T-helper 2 cell treated with Interferon-gamma antibody and Interleukin-4, amounts not matched to agents 5 μg/mL and 100 μg/mL, for 36 hours (primary cell): ENCODE data around the gene TPSB2.
"Not testable (repeated sequence)": the region's sequence is repeated elsewhere in the genome, so short reads cannot be mapped to it uniquely, and the experiment has no call there.

Experiments
- DNase-seq: peaks from one replicate; pipeline ENCODE4 v3.0.0; 2021; ENCODE audit warnings: low spot score
- H3K27ac Mint-ChIP-seq: one replicate; pipeline ENCODE4 v1.8.0; 2021; ENCODE audit warnings: mild to moderate bottlenecking, mixed read lengths
- H3K27me3 Mint-ChIP-seq: one replicate; pipeline ENCODE4 v1.8.0; 2021; ENCODE audit warnings: low read depth, mixed read lengths
- H3K36me3 Mint-ChIP-seq: one replicate; pipeline ENCODE4 v1.8.0; 2021; ENCODE audit warnings: low read depth, mixed read lengths
- H3K4me1 Mint-ChIP-seq: one replicate; pipeline ENCODE4 v1.8.0; 2021; ENCODE audit warnings: low read depth, mixed read lengths
- H3K4me3 Mint-ChIP-seq: one replicate; pipeline ENCODE4 v1.8.0; 2022; ENCODE audit warnings: mild to moderate bottlenecking, moderate library complexity, mixed read lengths
- H3K9me3 Mint-ChIP-seq: one replicate; pipeline ENCODE4 v1.8.0; 2021; ENCODE audit warnings: mixed read lengths

Gene TPSB2

DNA sequence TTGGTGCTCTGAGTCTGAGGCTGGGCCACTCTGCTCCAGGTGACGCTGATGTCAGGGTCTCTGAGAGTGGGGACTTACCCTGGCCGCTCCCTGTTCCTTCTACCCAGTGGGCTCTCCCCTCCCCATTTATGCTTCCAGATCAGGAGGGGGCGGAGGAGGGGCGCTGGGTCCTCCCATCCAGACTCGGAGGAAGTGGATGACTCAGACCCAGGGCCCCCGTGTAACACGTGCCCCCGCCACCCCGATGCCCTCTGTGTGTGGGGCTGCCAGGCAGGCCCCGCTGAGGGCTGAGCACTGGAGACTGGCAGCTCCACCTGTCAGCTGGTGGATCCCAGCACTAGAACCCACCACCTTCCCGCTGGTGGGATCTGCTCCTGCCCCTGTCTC, at the start of gene TPSB2:
TSS of gene TPSB2 (minus strand) at position 101 of the 387 bp plus-strand sequence. CDS start 233 bp downstream, outside the sequence.
- H3K27me3 Mint-ChIP-seq, H3K36me3 Mint-ChIP-seq, H3K9me3 Mint-ChIP-seq, DNase-seq, H3K4me3 Mint-ChIP-seq, H3K4me1 Mint-ChIP-seq, H3K27ac Mint-ChIP-seq: not testable (repeated sequence)

GRCh38 chr16:1279081-1279944, 49.3 kb upstream of the TPSB2 start:
- no peaks in the 10 kb centered on the region for H3K27me3 Mint-ChIP-seq
- H3K9me3 Mint-ChIP-seq: no peaks in the 10 kb centered on the region
- H3K4me3 Mint-ChIP-seq: no peak overlapping the region
- no peaks in the 10 kb centered on the region for H3K36me3 Mint-ChIP-seq
- no peak for DNase-seq
- H3K27ac Mint-ChIP-seq: no peak overlapping the region
- H3K4me1 Mint-ChIP-seq: no peaks in the 10 kb centered on the region

DNA sequence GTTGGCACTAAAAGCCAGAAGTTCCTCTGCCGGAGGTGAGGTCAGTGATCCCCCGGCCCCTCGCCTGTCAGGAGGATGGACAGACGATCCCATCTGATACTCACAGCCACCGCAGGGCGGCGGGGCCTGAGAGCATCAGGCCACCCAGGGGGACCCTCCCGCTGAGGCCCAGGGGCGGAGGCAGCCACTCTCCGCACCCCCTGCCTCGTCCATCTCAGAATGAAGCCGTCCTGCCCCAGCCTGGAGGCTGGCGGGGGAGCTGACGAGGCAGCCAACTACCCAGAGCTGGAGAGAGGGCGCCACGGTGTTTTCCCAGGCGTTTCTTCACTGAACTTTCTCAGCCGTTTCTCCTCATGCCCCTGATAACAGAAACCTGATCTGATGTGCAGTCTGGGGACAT, 48.5 kb upstream of the TPSB2 start:
- H3K9me3 Mint-ChIP-seq: no peaks in the 10 kb centered on the region
- H3K36me3 Mint-ChIP-seq: no peaks in the 10 kb centered on the region
- no peak overlapping the region for H3K4me3 Mint-ChIP-seq
- no peak for DNase-seq
- no peaks in the 10 kb centered on the region for H3K27me3 Mint-ChIP-seq
- H3K27ac Mint-ChIP-seq: no peak overlapping the region
- H3K4me1 Mint-ChIP-seq: no peaks in the 10 kb centered on the region

DNA sequence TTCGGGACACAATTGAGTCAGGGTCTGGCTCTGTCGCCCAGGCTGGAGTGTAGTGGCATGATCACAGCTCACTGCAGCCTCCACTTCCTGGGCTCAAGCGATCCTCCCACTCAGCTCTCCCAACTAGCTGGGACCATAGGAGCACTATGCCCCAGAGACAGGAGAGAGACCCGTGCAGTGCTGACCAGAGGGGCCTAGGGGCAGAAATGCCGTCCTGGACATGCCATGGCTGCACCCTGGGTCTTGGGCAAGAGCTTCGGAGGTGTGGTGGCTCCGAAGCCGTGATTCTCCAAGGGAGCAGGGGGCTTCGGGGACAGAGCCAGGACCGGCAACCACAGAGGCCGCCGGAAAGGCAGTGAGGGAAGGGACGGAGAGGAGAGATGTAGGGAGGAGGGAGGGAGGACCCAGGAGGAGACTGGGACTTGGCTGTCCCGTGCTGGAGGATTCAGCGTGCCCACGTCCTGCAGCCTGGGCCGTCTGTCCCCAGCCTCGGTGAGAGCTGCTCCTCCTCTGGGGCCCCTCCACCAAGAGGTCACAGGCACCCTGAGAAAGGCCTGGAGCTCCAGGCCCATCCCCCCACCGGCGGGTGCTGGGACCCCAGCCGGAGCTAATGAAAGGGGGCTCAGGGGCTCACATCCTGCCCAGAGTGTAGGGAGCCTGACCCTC, 47.8 kb upstream of the TPSB2 start:
- Mint-ChIP-seq H3K36me3 (no peaks in the 10 kb centered on the region), H3K4me1 (no peaks in the 10 kb centered on the region), H3K27ac (no peak overlapping the region), H3K4me3 (no peak overlapping the region), H3K9me3 (no peaks in the 10 kb centered on the region), H3K27me3 (no peaks in the 10 kb centered on the region)
- no peak for DNase-seq

- DNase-seq: no peak
- H3K36me3 Mint-ChIP-seq: no peaks in the 10 kb centered on the region
- H3K4me1 Mint-ChIP-seq: no peaks in the 10 kb centered on the region
- H3K27me3 Mint-ChIP-seq: no peaks in the 10 kb centered on the region
- no peak overlapping the region for H3K27ac Mint-ChIP-seq
- H3K4me3 Mint-ChIP-seq: no peak overlapping the region
- no peaks in the 10 kb centered on the region for H3K9me3 Mint-ChIP-seq
Observed at GRCh38 chr16:1277151-1277598, 47.2 kb upstream of the TPSB2 start.

DNA sequence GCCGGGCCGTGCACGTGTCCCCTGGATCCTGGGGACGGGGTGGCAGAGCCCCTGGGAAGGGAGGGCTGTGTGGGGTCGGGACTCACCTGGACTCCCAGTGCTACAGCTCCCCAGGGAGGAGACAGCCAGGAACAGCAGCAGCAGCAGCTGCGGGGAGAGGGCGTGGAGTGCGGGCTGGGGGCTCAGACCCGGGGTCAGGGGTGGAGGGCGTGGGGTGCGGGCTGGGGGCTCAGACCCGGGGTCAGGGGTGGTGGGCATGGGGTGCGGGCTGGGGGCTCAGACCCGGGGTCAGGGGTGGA, 46.5 kb upstream of the TPSB2 start:
- H3K27me3 Mint-ChIP-seq: no peaks in the 10 kb centered on the region
- no peak for DNase-seq
- H3K4me3 Mint-ChIP-seq: no peak overlapping the region
- no peak overlapping the region for H3K27ac Mint-ChIP-seq
- no peaks in the 10 kb centered on the region for H3K4me1 Mint-ChIP-seq
- no peaks in the 10 kb centered on the region for H3K36me3 Mint-ChIP-seq
- no peaks in the 10 kb centered on the region for H3K9me3 Mint-ChIP-seq

DNA sequence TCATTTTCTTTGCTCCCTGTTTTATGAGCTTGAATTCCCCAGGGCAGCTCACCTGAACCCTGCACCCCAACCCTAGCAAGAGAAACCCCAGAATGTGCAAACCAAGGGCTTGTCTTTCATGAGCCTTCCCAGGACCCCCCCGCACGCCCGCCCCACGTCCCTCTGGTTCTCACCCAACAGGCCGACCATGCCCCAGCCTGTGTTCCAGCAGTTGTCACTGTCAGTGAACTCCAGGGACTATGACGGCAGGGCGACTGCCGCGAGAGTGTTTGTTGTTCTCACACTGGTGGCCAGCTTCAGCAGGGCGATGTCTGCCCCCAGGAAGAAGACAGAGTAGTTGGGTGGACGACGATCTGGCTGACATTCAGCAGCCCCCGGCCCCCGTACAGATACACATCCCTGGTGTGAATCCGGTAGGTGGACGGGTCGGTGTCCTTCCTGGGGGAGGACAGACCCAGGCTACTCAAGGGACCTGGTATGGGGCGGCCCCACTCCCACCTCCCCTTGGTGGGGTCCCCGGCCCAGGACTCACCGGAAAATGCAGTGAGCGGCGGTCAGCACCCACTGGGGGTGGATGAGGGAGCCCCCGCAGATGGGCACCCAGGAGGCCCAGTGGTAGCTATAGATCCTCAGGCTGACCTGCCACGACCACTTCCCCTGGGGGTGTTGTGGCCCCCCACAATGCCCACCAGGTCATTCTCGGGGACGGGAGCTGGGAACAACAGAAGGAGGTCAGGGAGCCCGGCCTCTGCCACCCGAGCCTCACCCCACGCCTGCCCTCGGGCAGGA, 46.0 kb upstream of the TPSB2 start:
- no peaks in the 10 kb centered on the region for H3K9me3 Mint-ChIP-seq
- no peaks in the 10 kb centered on the region for H3K4me1 Mint-ChIP-seq
- H3K4me3 Mint-ChIP-seq: no peak overlapping the region
- no peaks in the 10 kb centered on the region for H3K36me3 Mint-ChIP-seq
- no peak for DNase-seq
- no peak overlapping the region for H3K27ac Mint-ChIP-seq
- H3K27me3 Mint-ChIP-seq: no peaks in the 10 kb centered on the region

- Mint-ChIP-seq H3K4me3 (no peak overlapping the region), H3K9me3 (no peaks in the 10 kb centered on the region), H3K27me3 (no peaks in the 10 kb centered on the region), H3K4me1 (no peaks in the 10 kb centered on the region), H3K36me3 (no peaks in the 10 kb centered on the region), H3K27ac (no peak overlapping the region)
- DNase-seq: no peak
Observed at GRCh38 chr16:1274767-1275166, 44.8 kb upstream of the TPSB2 start.

DNA sequence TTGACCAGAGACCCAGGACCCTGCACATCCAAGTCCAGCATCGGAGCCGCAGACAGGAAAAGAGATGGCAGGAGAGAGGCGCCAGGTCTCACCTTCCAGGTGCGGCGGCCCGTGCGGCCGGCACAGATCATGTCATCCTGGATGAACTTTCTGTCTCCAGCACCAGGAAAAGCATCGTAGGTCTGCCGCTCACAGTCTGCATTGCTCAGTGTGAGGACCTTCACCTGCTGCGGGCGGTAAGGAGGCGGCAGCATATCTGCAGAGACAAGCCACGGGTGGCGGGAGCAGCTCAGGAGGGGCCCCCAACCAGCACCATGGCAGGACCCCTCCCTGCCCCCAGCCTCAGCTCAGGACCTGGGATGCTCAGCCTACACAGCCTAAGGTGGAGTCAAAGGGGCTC, 43.8 kb upstream of the TPSB2 start:
- Mint-ChIP-seq H3K9me3 (no peaks in the 10 kb centered on the region), H3K36me3 (no peaks in the 10 kb centered on the region), H3K27ac (no peak overlapping the region), H3K27me3 (no peaks in the 10 kb centered on the region), H3K4me3 (no peak overlapping the region), H3K4me1 (no peaks in the 10 kb centered on the region)
- DNase-seq: no peak

DNA sequence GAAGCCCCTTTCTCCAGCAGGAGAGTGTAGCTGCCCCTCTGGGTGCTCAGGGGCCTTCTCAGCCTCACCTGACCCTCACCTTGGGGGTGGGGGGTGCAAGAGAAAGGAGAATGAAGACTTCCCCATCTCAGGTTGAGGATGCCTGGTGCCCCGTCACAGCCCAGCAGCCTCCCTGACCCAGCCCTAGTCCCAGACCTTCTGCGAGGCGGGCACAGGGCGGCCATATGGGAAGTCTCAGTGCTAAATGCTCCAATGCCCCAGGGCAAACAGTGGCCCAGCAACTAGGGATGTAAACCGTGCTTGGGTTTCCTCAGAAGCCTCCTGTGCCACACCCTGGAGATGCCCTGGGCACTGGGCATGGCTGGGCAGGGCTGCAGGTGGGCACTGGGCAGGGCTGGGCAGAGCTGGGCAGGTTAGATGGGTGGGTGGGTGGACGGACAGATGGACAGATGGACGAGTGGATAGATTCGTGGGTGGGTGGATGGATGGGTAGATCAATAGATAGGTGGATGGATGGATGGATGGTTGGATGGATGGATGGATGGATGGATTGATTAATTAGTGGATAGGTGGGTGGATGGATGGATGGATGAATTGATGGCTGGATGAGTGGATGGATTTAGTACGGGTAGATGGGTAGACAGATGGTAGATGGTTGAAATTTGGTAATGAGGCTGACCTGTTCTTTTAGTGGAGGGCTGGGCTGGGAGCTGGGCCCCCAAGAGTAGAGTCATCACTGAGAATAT, 42.6 kb upstream of the TPSB2 start:
- Mint-ChIP-seq H3K36me3 (no peaks in the 10 kb centered on the region), H3K27me3 (no peaks in the 10 kb centered on the region), H3K9me3 (no peaks in the 10 kb centered on the region), H3K27ac (no peak overlapping the region), H3K4me1 (no peaks in the 10 kb centered on the region), H3K4me3 (no peak overlapping the region)
- no peak for DNase-seq

GRCh38 chr16:1271724-1272413, 41.9 kb upstream of the TPSB2 start:
- not testable (repeated sequence) for H3K36me3 Mint-ChIP-seq, H3K9me3 Mint-ChIP-seq, DNase-seq, H3K27me3 Mint-ChIP-seq, H3K4me1 Mint-ChIP-seq, H3K27ac Mint-ChIP-seq, H3K4me3 Mint-ChIP-seq

DNA sequence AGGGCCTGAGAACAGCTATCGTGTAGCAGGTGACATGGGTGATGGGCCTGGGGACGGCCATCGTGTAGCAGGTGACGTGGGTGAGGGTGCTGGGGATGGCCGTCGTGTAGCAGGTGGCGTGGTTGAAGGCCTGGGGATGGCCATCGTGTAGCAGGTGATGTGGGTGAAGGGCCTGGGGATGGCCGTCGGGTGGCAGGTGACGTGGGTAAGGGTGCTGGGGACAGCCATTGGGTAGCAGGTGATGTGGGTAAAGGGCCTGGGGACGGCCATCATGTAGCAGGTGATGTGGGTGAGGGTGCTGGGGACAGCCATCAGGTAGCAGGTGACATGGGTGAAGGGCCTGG, 41.4 kb upstream of the TPSB2 start:
- Mint-ChIP-seq H3K4me3 (no peak overlapping the region), H3K4me1 (no peaks in the 10 kb centered on the region), H3K9me3 (no peaks in the 10 kb centered on the region), H3K27ac (no peak overlapping the region), H3K36me3 (no peaks in the 10 kb centered on the region), H3K27me3 (no peaks in the 10 kb centered on the region)
- no peak for DNase-seq

- H3K4me1 Mint-ChIP-seq, H3K27me3 Mint-ChIP-seq, H3K4me3 Mint-ChIP-seq, H3K36me3 Mint-ChIP-seq, H3K9me3 Mint-ChIP-seq, DNase-seq, H3K27ac Mint-ChIP-seq: not testable (repeated sequence)
Observed at GRCh38 chr16:1269418-1269817, 39.4 kb upstream of the TPSB2 start.
